Large intestine (tissue), 3 donors: ENCODE measurements around the gene RTN4R. TPM values are rescaled to one million over a fixed set of nuclear protein-coding genes. Genes with fewer than 3 reads are reported as not detected.
"Not testable (repeated sequence)": the region's sequence is repeated elsewhere in the genome, so short reads cannot be mapped to it uniquely, and the experiment has no call there.

Experiments used
- DNase-seq, 2 donors: peaks; one replicate each; pipeline versions ENCODE4 v3.0.0 to v3.0.0-alpha.2; 2013
- H3K27ac ChIP-seq: one replicate; pipeline ENCODE4 v1.5.1; 2013; ENCODE audit warnings: low read length
- H3K27me3 ChIP-seq: 2 replicates; pipeline ENCODE4 v1.6.1; 2013; ENCODE audit warnings: low read length; ENCODE audit not compliant: control insufficient read depth, insufficient read depth
- H3K36me3 ChIP-seq: 2 replicates; pipeline ENCODE4 v1.6.1; 2013; ENCODE audit warnings: low read length; ENCODE audit not compliant: control insufficient read depth, insufficient read depth
- H3K4me1 ChIP-seq: one replicate; pipeline ENCODE4 v1.6.1; 2013; ENCODE audit warnings: low read length; ENCODE audit not compliant: control insufficient read depth, insufficient read depth
- H3K4me3 ChIP-seq: one replicate; pipeline ENCODE4 v1.5.1; 2013; ENCODE audit warnings: low read length
- H3K9me3 ChIP-seq: one replicate; pipeline ENCODE4 v1.6.1; 2013; ENCODE audit warnings: mild to moderate bottlenecking, low read depth, low read length, moderate library complexity; ENCODE audit not compliant: control insufficient read depth
- WGBS: methylation state at CpG from one replicate; pipeline ENCODE4 v1.1.5; 2013; ENCODE audit warnings: low lambda C conversion rate; ENCODE audit not compliant: insufficient coverage; 5-methylcytosine and 5-hydroxymethylcytosine counted together
- polyA plus RNA-seq: library from polyadenylated mRNA; unstranded; fragments of 120-200 nt; gene quantifications from one replicate; pipeline ENCODE4 v1.2.1, GENCODE V29; 2013

RTN4R gene
- polyA plus RNA-seq, 1 donor = 7.5 TPM

GRCh38 chr22:20285473-20286311 is 17.6 kb upstream of the RTN4R start:
- peak in 1 of 2 donors; percentile 14 for DNase-seq
- WGBS = no CpG with 5 or more reads among the region's 12 CpGs

GRCh38 chr22:20284471-20285086 is 16.5 kb upstream of the RTN4R start:
- no peaks in the 10 kb centered on the region for H3K36me3 ChIP-seq
- WGBS = 100% methylated on average over 2 of the region's 13 CpGs

More at GRCh38 chr22:20285473-20286311, 17.6 kb upstream of the RTN4R start:
- not testable (repeated sequence) for H3K4me1 ChIP-seq, H3K27ac ChIP-seq, H3K9me3 ChIP-seq, H3K36me3 ChIP-seq, H3K27me3 ChIP-seq, H3K4me3 ChIP-seq

GRCh38 chr22:20283674-20284066 is 15.6 kb upstream of the RTN4R start:
- H3K9me3 ChIP-seq = no peaks in the 10 kb centered on the region
- H3K4me1 ChIP-seq = no peaks in the 10 kb centered on the region
- DNase-seq = no peak
- no peak overlapping the region for H3K27ac ChIP-seq
- no peaks in the 10 kb centered on the region for H3K36me3 ChIP-seq
- H3K4me3 ChIP-seq = no peak overlapping the region
- no CpG with 5 or more reads among the region's 5 CpGs for WGBS
- no peaks in the 10 kb centered on the region for H3K27me3 ChIP-seq

More at GRCh38 chr22:20284471-20285086, 16.5 kb upstream of the RTN4R start:
- no peaks in the 10 kb centered on the region for H3K4me1 ChIP-seq
- no peak overlapping the region for H3K4me3 ChIP-seq
- H3K27me3 ChIP-seq = no peaks in the 10 kb centered on the region
- no peak for DNase-seq
- H3K27ac ChIP-seq = no peak overlapping the region
- no peaks in the 10 kb centered on the region for H3K9me3 ChIP-seq

- Histone ChIP-seq H3K4me1 (no peaks in the 10 kb centered on the region), H3K4me3 (no peak overlapping the region), H3K27ac (no peak overlapping the region), H3K36me3 (no peaks in the 10 kb centered on the region), H3K27me3 (no peaks in the 10 kb centered on the region), H3K9me3 (no peaks in the 10 kb centered on the region)
- no peak for DNase-seq
- WGBS = no CpG with 5 or more reads among the region's 15 CpGs
Measured at GRCh38 chr22:20282901-20283673, 15.0 kb upstream of the RTN4R start.

GRCh38 chr22:20281891-20282290 is 13.8 kb upstream of the RTN4R start:
- H3K27me3 ChIP-seq = no peaks in the 10 kb centered on the region
- no peak for DNase-seq
- no peaks in the 10 kb centered on the region for H3K36me3 ChIP-seq

GRCh38 chr22:20281473-20281872 is 13.4 kb upstream of the RTN4R start:
- WGBS = no CpG with 5 or more reads among the region's 9 CpGs
- H3K9me3 ChIP-seq, H3K27ac ChIP-seq, H3K36me3 ChIP-seq, H3K27me3 ChIP-seq, H3K4me1 ChIP-seq, DNase-seq, H3K4me3 ChIP-seq: not testable (repeated sequence)

More at GRCh38 chr22:20281891-20282290, 13.8 kb upstream of the RTN4R start:
- Histone ChIP-seq H3K9me3 (no peaks in the 10 kb centered on the region), H3K27ac (no peak overlapping the region), H3K4me1 (no peaks in the 10 kb centered on the region), H3K4me3 (no peak overlapping the region)
- no CpG with 5 or more reads among the region's 12 CpGs for WGBS

- Histone ChIP-seq H3K4me3 (no peak overlapping the region), H3K4me1 (no peaks in the 10 kb centered on the region), H3K9me3 (no peaks in the 10 kb centered on the region), H3K27ac (no peak overlapping the region), H3K36me3 (no peaks in the 10 kb centered on the region), H3K27me3 (no peaks in the 10 kb centered on the region)
- no CpG with 5 or more reads among the region's 12 CpGs for whole genome bisulfite sequencing
- DNase-seq = no peak
Measured at GRCh38 chr22:20280866-20281265, 12.7 kb upstream of the RTN4R start.

- H3K4me1 ChIP-seq, H3K27ac ChIP-seq, DNase-seq, H3K4me3 ChIP-seq, H3K36me3 ChIP-seq, H3K27me3 ChIP-seq, H3K9me3 ChIP-seq: not testable (repeated sequence)
- WGBS = no CpG with 5 or more reads among the region's 21 CpGs
Measured at GRCh38 chr22:20280163-20280562, 12.0 kb upstream of the RTN4R start.

- no peak overlapping the region for H3K27ac ChIP-seq
- WGBS = no CpG with 5 or more reads among the region's 15 CpGs
Measured at GRCh38 chr22:20279662-20280134, 11.6 kb upstream of the RTN4R start.

GRCh38 chr22:20278726-20279490 is 10.8 kb upstream of the RTN4R start:
- not testable (repeated sequence) for H3K9me3 ChIP-seq, H3K27ac ChIP-seq, H3K4me1 ChIP-seq, H3K4me3 ChIP-seq, DNase-seq, H3K36me3 ChIP-seq, H3K27me3 ChIP-seq
- WGBS = no CpG with 5 or more reads among the region's 22 CpGs

More at GRCh38 chr22:20279662-20280134, 11.6 kb upstream of the RTN4R start:
- Histone ChIP-seq H3K36me3 (no peaks in the 10 kb centered on the region), H3K9me3 (no peaks in the 10 kb centered on the region), H3K27me3 (no peaks in the 10 kb centered on the region), H3K4me3 (no peak overlapping the region), H3K4me1 (no peaks in the 10 kb centered on the region)
- no peak for DNase-seq
